Mammary epithelial cell (primary cell): ENCODE data around the gene C5orf58.

Experiments
- CTCF ChIP-seq, 2 donors: IDR thresholded peaks in 1 of 2; conservative IDR thresholded peaks in 1 of 2; 2 replicates each; pipeline ENCODE4 v1.5.1; 2011 to 2012; ENCODE audit warnings: inconsistent platforms in 2 of 2, low read length in 2 of 2, mild to moderate bottlenecking in 2 of 2, control low read depth in 1 of 2, low read depth in 1 of 2; ENCODE audit not compliant: insufficient read depth in 1 of 2; ENCODE audit errors: extremely low read depth in 1 of 2
- EZH2 ChIP-seq: IDR thresholded peaks from 2 replicates; pipeline ENCODE4 v1.6.1; 2012; ENCODE audit warnings: low read length, inconsistent platforms, borderline replicate concordance

GRCh38 chr5:170204202-170204601, 28.6 kb upstream of the C5orf58 start:
- no peak for TF ChIP-seq CTCF (conservative IDR thresholded peaks at IDR 0.05 in 1 of 2, IDR thresholded peaks at IDR 0.05 in 1 of 2; ENCODE audit: extremely low read depth in 1 of 2, insufficient read depth in 1 of 2, low read depth in 1 of 2, low read length in 2 of 2)
- TF ChIP-seq EZH2, result no peak
